Endodermal cell (in vitro differentiated cells): ENCODE results near the gene TMEM80. TPM values are rescaled to one million over a fixed set of nuclear protein-coding genes. Genes with fewer than 3 reads are reported as not detected.

ENCODE experiments used
- DNase-seq: peaks from one replicate; pipeline ENCODE4 v3.0.0-alpha.2; 2017
- H3K27ac ChIP-seq: 2 replicates; pipeline ENCODE4 v1.5.1; 2013; ENCODE audit warnings: mild to moderate bottlenecking, low read depth, low read length, moderate library complexity
- H3K27me3 ChIP-seq: 2 replicates; pipeline ENCODE4 v1.6.1; 2013; ENCODE audit warnings: mild to moderate bottlenecking, low read length, moderate library complexity; ENCODE audit not compliant: insufficient read depth, control insufficient read depth, poor library complexity, severe bottlenecking
- H3K36me3 ChIP-seq: 2 replicates; pipeline ENCODE4 v1.7.0; 2013; ENCODE audit warnings: mild to moderate bottlenecking, low read length, moderate library complexity; ENCODE audit not compliant: control insufficient read depth, insufficient read depth
- H3K4me1 ChIP-seq: one replicate; pipeline ENCODE4 v1.7.0; 2013; ENCODE audit warnings: low read length; ENCODE audit not compliant: control insufficient read depth, insufficient read depth
- H3K4me3 ChIP-seq: 2 replicates; pipeline ENCODE4 v1.5.1; 2013; ENCODE audit warnings: mild to moderate bottlenecking, low read length, moderate library complexity
- H3K9ac ChIP-seq: 2 replicates; pipeline ENCODE4 v1.6.1; 2013; ENCODE audit warnings: mild to moderate bottlenecking, low read length, moderate library complexity; ENCODE audit not compliant: poor library complexity, severe bottlenecking; ENCODE audit errors: extremely low read depth
- H3K9me3 ChIP-seq: 2 replicates; pipeline ENCODE4 v1.6.1; 2013; ENCODE audit warnings: mild to moderate bottlenecking, low read length, moderate library complexity; ENCODE audit not compliant: control insufficient read depth
- H3K27ac Mint-ChIP-seq: 2 replicates; pipeline ENCODE4 v1.8.0; 2020; ENCODE audit warnings: mixed read lengths
- H3K27me3 Mint-ChIP-seq: 2 replicates; pipeline ENCODE4 v1.8.0; 2021; ENCODE audit warnings: mild to moderate bottlenecking, mixed read lengths; ENCODE audit not compliant: insufficient read depth
- H3K36me3 Mint-ChIP-seq: 2 replicates; pipeline ENCODE4 v1.8.0; 2020; ENCODE audit warnings: low read depth, mixed read lengths
- H3K4me1 Mint-ChIP-seq: 2 replicates; pipeline ENCODE4 v1.8.0; 2020; ENCODE audit warnings: mixed read lengths
- H3K4me3 Mint-ChIP-seq: 2 replicates; pipeline ENCODE4 v1.8.0; 2020; ENCODE audit warnings: mild to moderate bottlenecking, moderate library complexity, mixed read lengths
- H3K9me3 Mint-ChIP-seq: 2 replicates; pipeline ENCODE4 v1.8.0; 2020; ENCODE audit warnings: mild to moderate bottlenecking, mixed read lengths
- WGBS, 2 experiments: methylation state at CpG; one replicate each; pipeline versions ENCODE4 v1.1.5 to v1.1.7; 2013; ENCODE audit warnings: missing lambda C conversion rate in 2 of 2, mixed read lengths in 1 of 2; ENCODE audit not compliant: insufficient coverage in 1 of 2, insufficient read length in 1 of 2; 5-methylcytosine and 5-hydroxymethylcytosine counted together
- total RNA-seq, 2 donors: library from RNA; stranded (reverse); fragmentation: NEBNext Ultra II Directional in 1 of 2; extraction: Animal tissue kit (Norgen Biotek cat#: 25700) in 1 of 2; gene quantifications; 2 replicates in 1 of 2; 3 replicates in 1 of 2; pipeline ENCODE4 v1.2.1, GENCODE V29; 2021
- TF ChIP-seq, protein P1 (sequence below): fragments of 200-600 bp; sonication (generic); conservative IDR thresholded peaks from 2 replicates; pipeline ENCODE4 v1.5.0; 2021; ENCODE audit warnings: antibody characterized with exemption, mild to moderate bottlenecking

Gene TMEM80
- total RNA-seq, 2 donors from 2014 or later: 13.2 to 19.1 TPM

DNA sequence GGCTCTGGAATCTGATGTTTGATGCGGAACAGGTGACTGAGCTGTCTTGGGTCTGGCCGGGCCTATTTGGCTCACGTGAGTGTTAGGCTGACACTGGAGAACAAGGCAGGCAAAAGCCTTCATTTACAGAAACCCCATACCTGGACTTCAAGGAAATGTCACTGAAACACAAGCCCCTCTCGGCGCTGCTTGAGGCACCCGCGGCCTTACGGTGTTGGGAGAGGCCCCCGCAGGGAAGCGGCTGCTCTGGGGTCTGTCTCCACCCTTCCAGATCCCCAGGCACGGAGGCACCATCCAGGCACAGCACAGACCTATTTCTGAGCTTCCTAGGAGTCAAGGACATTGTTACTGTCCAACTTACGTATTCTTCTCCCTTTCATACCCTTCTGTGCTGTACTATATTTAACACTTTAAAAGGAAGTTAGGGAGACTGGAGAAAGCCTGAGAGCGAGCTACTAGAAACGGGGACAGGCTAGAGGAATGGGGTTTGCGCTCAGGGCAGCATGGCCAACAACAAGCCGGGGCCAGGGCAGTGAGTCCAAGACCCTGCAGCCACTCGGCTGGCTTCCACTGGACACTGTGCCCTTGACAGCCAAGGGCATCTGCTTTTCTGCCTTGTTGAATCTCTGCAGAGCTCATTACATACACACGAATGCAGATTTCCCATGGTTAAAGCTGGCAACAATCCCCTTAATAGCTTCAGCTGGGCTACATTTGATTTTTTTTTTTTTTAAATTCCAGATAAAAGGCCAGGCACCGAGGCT, 34.8 kb upstream of the TMEM80 start:
- no peak overlapping the region for H3K4me3 ChIP-seq
- H3K9ac ChIP-seq: no peak overlapping the region
- Mint-ChIP-seq H3K4me3 (no peak overlapping the region), H3K27me3 (no peaks in the 10 kb centered on the region), H3K9me3 (no peaks in the 10 kb centered on the region), H3K27ac (no peak overlapping the region), H3K4me1 (no peaks in the 10 kb centered on the region), H3K36me3 (peaks cover 29% of the 10 kb centered on the region)
- TF ChIP-seq, protein P1, sequence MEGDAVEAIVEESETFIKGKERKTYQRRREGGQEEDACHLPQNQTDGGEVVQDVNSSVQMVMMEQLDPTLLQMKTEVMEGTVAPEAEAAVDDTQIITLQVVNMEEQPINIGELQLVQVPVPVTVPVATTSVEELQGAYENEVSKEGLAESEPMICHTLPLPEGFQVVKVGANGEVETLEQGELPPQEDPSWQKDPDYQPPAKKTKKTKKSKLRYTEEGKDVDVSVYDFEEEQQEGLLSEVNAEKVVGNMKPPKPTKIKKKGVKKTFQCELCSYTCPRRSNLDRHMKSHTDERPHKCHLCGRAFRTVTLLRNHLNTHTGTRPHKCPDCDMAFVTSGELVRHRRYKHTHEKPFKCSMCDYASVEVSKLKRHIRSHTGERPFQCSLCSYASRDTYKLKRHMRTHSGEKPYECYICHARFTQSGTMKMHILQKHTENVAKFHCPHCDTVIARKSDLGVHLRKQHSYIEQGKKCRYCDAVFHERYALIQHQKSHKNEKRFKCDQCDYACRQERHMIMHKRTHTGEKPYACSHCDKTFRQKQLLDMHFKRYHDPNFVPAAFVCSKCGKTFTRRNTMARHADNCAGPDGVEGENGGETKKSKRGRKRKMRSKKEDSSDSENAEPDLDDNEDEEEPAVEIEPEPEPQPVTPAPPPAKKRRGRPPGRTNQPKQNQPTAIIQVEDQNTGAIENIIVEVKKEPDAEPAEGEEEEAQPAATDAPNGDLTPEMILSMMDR: no peak
- no peaks in the 10 kb centered on the region for H3K27me3 ChIP-seq
- DNase-seq: no peak
- H3K36me3 ChIP-seq: peaks cover 39% of the 10 kb centered on the region
- 92 to 95% methylated on average over 17 to 19 of the region's 19 CpGs for WGBS, 2 experiments
- H3K9me3 ChIP-seq: no peaks in the 10 kb centered on the region
- no peaks in the 10 kb centered on the region for H3K4me1 ChIP-seq
- H3K27ac ChIP-seq: no peak overlapping the region

DNA sequence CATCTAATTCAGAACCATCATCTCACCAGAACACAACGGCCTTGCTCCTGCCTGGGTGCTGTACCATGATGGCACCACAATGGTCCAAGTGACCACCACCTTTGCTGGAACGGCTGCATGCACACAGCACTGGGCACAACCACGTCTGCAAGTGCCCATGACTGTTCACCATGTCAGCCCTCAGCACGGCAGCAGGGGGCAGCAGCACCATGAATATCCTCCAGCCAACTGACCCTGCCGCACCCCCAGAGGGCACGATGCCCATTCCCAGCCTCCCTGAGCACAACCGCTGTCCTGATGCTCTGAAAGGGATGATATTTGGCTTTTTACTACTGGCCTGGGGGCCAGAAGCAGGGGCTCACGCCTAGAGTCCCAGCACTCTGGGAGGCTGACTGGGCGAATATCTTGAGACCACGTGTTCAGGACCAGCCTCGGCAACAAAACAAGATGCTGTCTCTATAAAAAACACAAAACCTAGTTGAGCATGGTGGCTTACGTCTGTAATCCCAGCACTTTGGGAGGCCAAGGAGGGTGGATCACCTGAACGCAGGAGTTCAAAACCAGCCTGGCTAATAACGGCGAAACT, 32.8 kb upstream of the TMEM80 start:
- no peak overlapping the region for H3K27ac Mint-ChIP-seq
- Histone ChIP-seq H3K9me3 (no peaks in the 10 kb centered on the region), H3K9ac (no peak overlapping the region), H3K4me1 (no peaks in the 10 kb centered on the region), H3K27me3 (no peaks in the 10 kb centered on the region), H3K36me3 (peaks cover 34% of the 10 kb centered on the region), H3K4me3 (no peak overlapping the region), H3K27ac (no peak overlapping the region)
- no peaks in the 10 kb centered on the region for H3K4me1 Mint-ChIP-seq
- WGBS, 2 experiments: 86 to 87% methylated on average over 12 to 15 of the region's 15 CpGs
- H3K4me3 Mint-ChIP-seq: no peak overlapping the region
- TF ChIP-seq, protein P1: peak; percentile 85
- no peaks in the 10 kb centered on the region for H3K27me3 Mint-ChIP-seq
- no peaks in the 10 kb centered on the region for H3K9me3 Mint-ChIP-seq
- H3K36me3 Mint-ChIP-seq: peaks cover 35% of the 10 kb centered on the region
- DNase-seq: peak; percentile 89

DNA sequence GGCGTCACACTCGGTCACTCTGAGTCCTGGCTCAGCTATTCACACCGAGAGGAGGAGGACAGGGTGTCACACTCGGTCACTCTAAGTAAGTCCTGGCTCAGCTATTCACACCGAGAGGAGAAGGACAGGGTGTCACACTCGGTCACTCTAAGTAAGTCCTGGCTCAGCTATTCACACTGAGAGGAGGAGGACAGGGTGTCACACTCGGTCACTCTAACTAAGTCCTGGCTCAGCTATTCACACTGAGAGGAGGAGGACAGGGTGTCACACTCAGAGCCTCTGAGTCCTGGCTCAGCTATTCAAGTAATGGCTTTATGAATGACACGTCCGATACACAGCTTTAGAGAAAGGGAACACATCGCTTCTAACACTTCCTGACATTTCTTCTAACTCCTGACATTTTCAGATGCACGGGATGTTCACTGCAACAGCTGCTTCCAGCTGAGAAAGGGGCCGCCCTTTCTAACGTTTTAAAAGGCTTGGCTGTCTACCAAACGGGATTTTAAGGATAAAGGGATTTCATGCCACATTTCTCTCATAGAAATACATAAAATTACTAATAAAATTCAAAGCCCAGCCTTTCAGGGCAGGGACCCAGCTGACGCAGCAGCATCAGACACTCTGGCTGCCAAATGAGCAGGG, 30.4 kb upstream of the TMEM80 start:
- Mint-ChIP-seq H3K4me3 (no peak overlapping the region), H3K36me3 (peaks cover 31% of the 10 kb centered on the region), H3K27ac (no peak overlapping the region), H3K9me3 (no peaks in the 10 kb centered on the region), H3K27me3 (no peaks in the 10 kb centered on the region), H3K4me1 (no peaks in the 10 kb centered on the region)
- DNase-seq: no peak
- Histone ChIP-seq H3K4me3 (no peak overlapping the region), H3K4me1 (no peaks in the 10 kb centered on the region), H3K36me3 (peaks cover 26% of the 10 kb centered on the region), H3K9me3 (no peaks in the 10 kb centered on the region), H3K9ac (no peak overlapping the region), H3K27me3 (no peaks in the 10 kb centered on the region), H3K27ac (no peak overlapping the region)
- TF ChIP-seq, protein P1: no peak
- 94 to 96% methylated on average over 8 to 15 of the region's 15 CpGs for WGBS, 2 experiments
